NCI-H1436 (cell line): ENCODE data around the gene YWHAG.
"Not testable (repeated sequence)": the region's sequence is repeated elsewhere in the genome, so short reads cannot be mapped to it uniquely, and the experiment has no call there.

Experiments
- DNase-seq: peaks from one replicate; lab custom pipeline; 2025; lab: John Stamatoyannopoulos, UW

The YWHAG gene

DNA sequence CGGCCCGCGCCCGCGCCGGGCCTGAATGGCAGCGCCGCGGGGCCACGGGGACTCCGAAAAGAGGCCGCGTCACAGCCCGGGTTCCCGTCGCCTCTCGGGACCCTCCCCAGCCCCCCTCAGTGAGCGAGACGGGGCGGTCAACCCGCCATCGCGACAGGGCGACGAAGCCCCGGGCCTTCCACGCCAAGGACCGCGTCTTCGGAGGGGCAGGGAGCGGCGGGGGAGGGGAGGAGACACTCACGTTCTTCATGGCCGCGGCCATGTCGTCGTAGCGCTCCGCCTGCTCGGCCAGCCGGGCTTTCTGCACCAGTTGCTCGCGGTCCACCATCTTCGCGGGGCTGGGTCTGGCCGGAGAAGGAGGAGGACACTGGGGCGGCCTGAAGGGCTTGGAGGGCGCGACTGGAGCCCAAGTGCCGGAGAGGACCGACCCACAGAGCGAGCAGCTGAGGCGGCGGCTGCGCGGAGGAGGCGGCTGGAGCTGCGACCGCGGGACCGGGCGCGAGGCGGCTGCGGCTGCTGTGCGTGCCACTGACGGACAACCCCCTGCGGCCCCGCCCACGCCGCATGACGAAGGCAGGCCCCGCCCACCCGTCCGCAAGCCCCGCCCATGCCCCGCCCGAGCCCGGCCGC lies at the start of gene YWHAG:
TSS of gene YWHAG (minus strand) at position 511 of the 630 bp plus-strand sequence. CDS start at position 328, 183 bp downstream.
- peak; percentile 93 for DNase-seq

DNA sequence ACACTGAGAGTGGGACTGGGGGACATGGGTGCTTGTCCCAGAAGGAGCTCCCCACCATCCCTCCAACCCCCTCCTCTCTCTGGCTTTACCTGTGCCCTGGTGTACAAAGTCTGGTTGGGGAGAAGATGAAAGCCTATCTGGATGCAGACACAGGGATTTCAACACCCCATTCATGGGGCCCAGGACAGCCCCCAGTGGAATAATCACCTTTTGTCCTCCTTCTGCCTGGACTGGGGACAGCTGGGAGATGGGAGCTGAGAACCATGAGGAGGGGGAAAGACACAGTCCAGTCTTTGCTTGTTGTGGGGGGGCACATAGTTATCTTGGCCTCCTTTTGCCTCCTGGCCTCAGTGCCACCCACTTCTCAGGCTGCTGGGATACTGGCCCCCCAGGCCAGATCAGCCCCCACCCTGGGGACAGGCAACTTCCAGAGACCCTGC lies 49.4 kb upstream of the YWHAG start:
- DNase-seq: no peak

DNA sequence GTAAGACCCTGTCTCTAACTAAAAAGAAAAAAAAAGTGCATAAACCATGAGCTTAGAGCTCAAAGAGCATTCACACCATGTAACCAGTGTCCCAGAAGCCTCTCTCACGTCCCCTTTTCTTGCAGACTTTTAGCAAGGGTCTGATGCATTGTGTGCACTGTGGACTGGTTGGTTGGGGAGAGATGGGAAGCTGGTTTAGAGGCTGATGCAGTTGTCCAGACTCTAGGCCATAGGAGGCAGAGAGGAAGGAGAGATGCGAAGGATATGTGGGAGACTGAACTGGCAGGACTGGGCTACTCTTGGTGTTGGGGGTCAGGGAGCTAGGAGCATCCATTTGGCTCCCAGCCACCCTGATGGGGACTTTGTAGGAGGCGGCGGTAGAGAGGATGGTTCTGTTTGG lies 48.9 kb upstream of the YWHAG start:
- no peak for DNase-seq

DNA sequence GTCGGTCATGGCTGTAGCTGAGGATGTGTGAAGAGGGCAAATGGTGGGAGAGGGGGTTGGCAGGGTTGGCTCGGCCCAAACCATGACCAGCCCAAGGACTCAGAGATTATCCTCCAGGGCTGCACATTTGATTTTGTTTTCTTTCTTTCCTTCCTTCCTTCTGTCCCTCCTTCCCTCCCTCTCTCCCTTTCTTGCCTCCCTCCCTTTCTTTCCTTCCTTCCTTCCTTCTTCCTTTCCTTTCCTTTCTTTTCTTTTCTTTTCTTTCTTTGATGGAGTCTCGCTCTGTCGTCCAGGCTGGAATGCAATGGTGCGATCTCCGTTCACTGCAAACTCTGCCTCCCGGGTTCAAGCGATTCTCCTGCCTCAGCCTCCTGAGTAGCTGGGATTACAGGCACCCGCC lies 46.9 kb upstream of the YWHAG start:
- no peak for DNase-seq

DNA sequence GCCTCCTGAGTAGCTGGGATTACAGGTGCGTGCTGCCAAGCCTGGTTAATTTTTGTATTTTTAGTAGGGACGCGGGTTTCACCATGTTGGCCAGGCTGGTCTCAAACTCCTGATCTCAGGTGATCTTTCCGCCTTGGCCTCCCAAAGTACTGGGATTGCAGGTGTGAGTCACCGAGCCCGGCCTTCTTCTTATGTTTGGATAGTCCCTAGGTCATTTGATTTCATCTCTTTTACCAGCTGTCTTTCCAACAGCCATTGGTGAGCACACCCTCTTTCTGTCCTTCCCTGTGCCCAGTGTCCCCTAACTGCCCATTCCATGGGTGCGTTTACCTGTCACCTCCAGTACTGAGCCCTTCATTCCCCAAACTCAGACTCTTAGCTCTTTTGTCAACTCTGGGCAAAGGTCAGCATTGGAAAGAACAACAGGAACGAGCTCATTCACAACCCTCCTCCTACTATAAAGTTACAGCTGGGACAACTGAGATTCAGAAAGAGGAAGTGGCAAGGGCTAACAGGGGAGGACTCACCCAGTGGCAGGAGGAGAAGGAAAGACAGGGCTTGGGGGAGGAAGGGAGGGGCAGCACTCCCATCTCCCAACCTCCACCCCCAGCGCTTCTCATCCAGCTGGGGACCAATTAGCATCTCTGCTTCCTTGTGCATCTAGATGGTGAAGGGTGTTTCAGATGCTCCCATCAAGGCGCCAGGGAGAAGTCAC lies 45.1 kb upstream of the YWHAG start:
- DNase-seq: no peak

DNA sequence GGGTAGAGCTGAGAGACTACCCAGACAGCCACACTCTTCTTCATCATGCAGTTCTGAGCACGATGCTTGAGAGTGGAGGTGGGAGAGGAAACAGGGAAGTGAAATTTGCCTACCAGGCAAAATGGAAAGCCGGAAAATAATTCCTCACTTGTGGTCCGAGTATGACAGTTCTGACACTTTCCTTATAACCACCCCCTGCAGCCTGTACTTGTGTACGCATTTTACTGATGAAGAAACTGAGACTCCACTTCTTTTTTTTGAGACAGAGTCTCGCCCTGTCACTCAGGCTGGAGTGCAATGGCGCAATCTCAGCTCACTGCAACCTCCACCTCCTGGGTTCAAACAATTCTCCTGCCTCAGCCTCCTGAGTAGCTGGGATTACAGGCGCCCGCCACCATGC lies 44.3 kb upstream of the YWHAG start:
- DNase-seq: not testable (repeated sequence)

DNA sequence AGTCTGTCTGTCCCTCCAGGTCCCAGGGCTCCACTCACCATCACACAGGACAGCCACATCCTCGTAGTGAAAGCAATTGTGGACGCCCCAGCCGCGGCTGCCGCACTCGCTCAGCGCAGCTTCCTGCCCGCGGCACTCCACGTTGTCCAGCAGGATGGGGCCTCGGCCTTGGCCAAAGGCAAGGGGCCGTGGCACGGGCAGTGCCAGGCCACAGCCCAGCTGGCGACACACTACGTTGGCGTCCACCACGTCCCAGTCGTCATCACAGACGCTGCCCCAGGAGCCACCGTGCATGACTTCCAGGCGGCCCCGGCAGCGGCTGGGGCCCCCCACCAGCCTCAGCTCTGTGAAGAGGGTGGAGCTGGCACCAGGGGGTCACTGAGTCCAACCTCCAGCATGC lies 41.5 kb upstream of the YWHAG start:
- no peak for DNase-seq

DNA sequence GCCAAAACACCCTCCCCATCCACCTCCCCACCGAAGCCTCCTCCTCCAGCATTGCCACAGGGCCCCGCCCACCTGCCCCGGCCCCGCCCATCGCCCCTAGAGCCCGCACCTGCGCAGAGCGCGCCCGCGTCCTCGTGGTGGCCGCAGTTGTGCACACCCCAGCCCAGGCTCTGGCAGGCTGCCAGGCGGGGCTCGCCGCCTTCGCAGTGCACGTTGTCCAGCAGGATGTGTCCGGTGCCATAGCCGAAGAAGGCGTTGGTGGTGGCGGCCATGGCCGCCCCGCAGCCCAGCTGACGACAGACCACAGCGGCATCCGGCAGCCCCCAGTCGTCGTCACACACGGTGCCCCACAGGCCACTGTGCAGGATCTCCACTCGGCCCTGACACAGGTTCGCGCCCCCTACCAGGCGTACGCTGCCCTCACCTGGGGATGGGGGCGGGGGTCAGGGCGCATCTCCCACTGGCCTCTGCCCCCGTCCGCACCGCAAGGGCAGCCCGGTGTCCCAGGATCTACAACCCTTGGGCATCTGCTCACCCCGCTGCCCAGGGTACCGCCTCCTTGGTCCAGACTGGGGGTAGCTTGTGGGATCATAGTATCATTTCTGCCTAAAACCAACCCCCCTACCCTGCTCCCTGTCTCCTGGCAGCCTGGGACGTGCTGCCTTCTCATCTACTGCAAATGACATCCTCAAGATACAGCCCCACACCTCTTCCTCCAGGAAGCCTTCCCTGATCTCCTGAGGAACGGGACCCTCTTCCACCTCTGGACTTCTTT lies 38.8 kb upstream of the YWHAG start:
- DNase-seq: peak; percentile 20

DNA sequence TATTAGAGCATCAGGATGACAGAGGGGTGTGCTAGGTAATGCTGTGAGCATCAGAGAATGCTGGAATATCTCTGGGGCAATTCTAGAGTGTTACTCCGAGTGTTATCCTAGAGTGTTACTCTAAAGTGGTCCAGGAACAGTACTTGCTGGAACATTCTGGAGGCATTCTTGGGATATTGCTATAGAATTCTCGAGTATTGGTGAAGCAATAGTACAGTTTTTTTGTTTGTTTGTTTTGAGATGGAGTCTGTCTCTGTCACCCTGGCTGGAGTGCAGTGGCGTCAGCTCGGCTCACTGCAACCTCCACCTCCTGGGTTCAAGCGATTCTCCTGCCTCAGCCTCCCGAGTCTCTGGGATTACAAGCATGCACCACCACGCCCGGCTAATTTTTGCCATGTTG lies 38.1 kb upstream of the YWHAG start:
- DNase-seq: no peak

DNA sequence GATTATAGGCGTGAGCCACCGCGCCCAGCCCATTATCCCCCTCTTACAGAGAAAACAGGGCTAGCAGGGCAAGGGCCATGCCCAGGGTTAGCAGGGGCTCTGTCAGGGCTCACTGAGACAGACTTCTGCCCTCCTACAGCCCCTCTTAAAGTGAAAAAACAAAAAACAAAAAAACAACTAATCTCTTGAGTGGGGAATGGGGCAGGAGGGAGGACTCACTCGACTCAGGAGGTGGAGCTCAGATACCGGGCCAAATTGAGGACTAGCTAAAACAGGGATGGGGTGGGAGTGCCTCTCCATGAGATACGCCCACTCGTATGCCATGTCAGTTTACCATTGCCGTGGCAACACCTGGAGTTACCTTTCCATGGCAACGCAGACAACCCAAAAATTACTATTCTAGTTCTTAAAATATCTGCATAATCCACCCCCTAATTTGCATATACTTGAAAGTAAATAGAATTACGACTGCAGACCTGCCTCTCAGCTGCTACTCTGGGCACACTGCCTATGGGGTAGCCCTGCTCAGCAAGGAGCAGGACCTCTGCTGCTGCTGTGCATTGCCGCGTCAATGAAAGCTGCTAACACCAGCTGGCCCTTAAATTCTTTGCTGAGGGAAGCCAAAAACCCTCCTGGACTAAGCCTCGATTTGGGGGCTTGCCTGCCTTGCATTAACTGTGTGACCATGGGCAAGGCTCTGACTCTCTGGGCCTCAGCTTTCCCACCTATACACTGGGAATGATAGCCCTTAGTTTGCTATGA lies 37.4 kb upstream of the YWHAG start:
- DNase-seq: no peak

DNA sequence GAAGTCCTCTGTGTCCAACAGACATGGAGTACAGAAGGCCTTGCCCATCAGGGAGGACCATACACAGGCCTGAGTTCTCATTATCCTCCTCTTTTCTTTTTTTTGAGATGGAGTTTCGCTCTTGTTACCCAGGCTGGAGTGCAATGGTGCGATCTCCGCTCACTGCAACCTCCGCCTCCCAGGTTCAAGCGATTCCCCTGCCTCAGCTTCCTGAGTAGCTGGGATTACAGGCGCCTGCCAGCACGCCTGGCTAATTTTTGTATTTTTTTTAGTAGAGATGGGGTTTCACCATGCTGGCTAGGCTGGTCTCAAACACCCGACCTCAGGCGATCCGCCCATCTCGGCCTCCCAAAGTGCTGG lies 36.8 kb upstream of the YWHAG start:
- not testable (repeated sequence) for DNase-seq

DNA sequence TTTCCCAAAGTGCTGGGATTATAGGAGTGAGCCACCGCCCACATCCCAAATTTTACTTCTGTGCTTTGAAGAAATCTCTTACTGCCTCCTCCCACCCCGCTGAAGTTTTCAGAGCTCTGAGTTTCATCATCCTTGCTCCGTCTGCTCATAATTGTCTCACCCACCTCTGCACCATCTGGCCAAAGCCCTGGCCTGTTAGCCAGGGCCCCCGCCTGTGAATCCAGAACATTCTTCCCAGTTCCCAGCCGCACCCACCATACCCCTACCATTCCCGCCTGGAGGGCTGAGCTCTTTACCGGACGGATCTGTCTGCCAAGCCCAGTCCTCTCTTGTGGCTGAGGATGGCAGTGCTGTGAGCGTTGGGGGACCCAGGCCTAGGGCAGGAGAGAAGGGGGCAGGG lies 36.2 kb upstream of the YWHAG start:
- no peak for DNase-seq

DNA sequence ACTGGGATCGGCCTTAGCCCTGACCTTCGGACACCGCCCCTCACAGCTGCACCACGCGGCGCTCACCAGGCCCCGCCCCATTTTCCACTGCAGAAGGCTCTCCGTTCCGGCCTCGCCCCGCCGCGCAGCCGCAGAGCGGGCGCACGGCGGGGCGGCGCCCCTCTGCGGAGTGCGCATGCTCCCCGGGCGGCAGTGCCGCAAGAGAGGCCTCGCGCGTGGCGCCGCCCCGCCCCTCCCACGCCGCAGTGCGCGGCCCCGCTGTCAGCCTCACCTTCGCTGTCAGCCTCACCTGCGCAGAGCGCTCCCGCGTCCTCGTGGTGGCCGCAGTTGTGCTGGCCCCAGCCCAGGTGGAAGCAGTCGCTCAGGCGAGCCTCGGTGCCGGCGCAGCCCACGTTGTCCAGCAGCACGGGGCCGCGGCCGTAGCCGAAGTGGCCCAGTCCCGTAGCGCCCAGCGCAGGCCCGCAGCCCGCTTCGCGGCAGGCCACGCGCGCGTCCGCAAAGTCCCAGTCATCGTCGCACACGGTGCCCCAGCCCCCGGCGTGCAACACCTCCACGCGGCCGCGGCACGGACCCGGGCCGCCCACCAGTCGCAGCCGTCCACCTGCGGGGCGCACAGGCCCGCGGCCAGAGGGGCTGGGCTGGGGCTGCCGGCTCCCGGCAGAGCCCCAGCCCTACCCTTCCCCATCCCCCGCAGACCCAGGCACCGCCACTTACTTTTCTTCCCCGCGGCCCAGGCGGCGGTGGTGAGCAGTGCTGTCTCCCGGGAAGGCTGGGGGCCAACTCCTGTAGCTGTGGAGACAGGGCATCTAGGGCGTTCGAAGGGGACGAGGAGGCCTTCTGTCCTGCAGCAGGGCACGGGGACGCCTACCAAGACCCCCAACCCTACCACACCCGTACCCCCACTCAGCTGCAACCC lies 34.6 kb upstream of the YWHAG start:
- peak; percentile 86 for DNase-seq

DNA sequence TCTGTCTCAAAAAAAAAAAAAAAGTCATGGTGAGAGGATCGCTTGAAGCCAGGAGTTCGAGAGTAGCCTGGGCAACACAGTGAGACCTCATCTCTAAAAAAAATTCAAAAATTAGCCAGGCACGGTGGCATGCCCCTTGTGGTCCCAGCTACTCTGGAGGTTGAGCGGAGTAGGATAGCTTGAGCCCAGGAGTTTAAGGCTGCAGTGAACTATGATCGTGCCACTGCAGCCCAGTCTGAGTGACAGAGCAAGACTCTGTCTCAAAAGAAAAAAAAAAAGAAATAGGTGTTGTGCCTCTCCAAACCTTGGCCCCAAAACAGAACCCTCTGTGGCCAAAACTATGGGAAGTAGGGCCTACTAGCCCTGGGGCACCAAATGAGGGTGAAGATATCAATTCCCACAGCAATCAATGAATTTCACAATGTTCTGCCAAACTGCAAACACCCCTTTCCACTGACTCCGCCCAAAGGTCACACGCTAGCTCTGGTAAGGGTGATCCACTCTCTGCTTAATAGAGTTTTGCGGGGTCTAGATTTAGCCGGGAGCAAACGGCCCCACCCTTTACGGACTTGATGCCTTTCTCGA lies 33.8 kb upstream of the YWHAG start:
- no peak for DNase-seq

DNA sequence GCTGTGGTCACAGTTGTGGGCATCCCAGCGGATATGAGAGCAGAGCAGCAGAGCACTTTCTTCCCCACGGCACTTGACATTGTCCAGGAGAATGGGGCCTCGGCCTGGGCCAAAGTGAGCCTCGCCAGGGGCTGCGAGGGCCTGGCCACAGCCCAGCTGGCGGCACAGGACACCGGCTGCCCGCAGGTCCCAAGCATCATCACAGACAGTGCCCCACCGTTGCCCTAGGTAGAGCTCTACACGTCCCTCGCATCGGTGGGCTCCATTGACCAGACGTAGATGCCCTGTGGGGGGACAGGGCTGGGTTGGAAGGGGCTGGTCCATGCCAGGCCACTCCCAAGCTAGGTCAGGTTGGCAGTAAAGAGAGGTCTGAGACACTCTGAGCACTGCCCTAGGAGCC lies 31.3 kb upstream of the YWHAG start:
- no peak for DNase-seq

DNA sequence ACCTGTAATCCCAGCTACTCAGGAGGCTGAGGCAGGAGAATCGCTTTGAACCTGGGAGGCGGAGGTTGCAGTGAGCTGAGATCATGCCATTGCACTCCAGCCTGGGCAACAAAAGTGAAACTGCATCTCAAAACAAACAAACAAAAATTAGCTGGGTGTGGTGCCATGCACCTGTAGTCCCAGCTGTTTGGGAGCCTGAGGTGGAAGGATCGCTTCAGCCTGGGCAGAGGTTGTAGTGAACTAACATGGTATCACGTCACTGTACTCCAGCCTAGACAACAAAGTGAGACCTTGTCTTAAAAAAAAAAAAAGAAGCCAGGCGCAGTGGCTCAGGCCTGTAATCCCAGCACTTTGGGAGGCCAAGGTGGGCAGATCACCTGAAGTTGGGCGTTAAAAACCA lies 29.0 kb upstream of the YWHAG start:
- DNase-seq: not testable (repeated sequence)

DNA sequence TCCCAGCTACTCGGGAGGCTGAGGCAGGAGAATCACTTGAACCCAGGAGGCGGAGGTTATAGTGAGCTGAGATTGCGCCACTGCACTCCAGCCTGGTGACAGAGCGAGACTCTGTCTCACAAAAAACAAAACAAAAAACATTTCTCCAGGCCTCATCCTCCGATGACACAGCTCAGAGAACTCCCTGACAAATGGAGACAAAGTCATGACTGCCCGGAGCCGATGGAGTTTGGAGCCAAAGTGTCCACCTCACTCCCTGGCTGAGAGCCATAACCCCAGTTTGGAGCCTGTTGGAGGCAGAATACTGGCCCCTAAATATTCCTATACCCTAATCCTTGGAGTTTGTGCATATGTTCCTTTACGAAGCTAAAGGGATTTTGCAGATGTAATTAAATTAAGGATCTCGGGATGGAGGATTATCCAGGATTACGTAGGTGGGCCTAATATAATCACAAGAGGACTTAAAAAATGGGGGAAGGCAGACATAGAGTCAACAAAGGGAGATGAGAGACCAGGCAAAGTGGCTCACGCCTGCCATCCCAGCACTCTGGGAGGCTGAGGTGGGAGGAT lies 28.0 kb upstream of the YWHAG start:
- DNase-seq: no peak

DNA sequence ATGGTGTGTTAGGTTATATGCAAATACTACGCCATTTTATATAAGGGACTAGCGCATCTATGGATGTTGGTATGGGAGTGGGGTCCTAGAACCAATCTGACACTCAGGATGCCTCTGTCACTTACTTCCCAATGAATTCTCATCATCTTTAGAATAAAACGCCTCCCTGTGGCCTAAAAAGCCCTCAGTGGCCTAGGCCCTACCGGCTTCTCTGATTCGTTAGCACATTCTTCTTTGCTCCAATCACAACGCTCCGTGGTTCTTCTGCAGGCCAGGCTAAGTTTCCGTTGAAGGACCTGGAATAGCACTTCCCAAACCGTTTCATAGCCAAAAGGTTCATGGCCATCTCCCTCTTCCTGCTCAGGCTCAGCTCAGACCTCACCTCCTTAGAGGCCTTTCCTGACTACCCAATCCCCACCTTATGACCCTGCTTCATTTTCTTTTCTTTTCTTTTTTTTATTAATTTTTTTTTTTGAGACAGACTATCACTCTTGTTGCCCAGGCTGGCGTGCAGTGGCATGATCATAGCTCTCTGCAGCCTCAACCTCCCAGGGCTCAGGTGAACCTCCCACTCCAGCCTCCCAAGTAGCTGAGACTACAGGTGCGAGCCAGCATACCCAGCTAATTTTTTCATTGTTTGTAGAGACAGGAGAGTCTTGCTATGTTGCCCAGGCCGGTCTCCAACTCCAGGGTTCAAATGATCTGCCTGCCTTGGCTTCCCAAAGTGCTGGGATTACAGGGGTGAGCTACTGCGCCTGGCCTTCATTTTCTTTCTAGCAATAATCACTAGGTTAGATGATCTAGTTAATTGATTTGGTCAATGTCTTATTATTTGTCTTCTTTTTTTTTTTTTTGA lies 24.5 kb upstream of the YWHAG start:
- no peak for DNase-seq

DNA sequence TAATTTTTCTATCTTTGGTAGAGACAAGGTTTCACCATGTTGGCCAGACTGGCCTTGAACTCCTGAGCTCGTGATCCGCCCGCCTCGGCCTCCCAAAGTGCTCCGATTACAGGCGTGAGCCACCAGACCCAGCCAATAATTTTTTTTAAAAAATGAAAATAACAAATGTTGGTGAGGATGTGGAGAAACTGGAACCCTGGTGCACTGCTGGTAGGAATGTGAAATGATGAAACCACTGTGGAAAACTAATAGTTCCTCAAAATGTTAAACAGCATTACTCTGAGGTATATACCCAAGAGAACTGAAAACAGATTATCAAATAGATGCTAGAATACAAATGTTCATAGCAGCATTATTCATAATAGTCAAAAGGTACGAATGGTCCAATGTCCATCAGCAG lies 23.0 kb upstream of the YWHAG start:
- DNase-seq: no peak

DNA sequence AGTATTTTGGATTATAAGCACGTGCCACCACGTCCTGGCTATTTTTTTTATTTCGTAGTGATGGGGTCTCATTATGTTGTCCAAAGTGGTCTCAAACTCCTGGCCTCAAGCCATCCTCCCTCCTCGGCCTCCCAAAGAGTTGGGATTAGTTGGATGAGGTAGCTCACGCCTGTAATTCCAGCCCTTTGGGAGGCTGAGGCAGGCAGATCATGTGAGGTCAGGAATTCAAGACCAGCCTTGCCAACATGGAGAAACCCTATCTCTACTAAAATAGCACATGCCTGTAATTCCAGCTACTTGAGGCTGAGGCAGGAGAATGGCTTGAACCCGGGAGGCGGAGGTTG lies 21.8 kb upstream of the YWHAG start:
- no peak for DNase-seq
